Keratinocyte (primary cell): Measurements from ENCODE around the gene EXOC6B.

Source experiments
- CTCF ChIP-seq, 3 experiments: IDR thresholded peaks in 1 of 3; conservative IDR thresholded peaks in 1 of 3; optimal IDR thresholded peaks in 1 of 3; 2 replicates in 2 of 3; 3 replicates in 1 of 3; pipeline versions ENCODE3 to v1.5.1; 2011; ENCODE audit warnings: low read length in 3 of 3, mild to moderate bottlenecking in 3 of 3, moderate library complexity in 2 of 3, control low read depth in 1 of 3, inconsistent platforms in 1 of 3; ENCODE audit not compliant: insufficient read depth in 2 of 3; ENCODE audit errors: extremely low read depth in 1 of 3
- EZH2 ChIP-seq: IDR thresholded peaks from one replicate; pipeline ENCODE4 v1.6.1; 2012; ENCODE audit warnings: inconsistent platforms, mild to moderate bottlenecking, low read length, moderate library complexity

GRCh38 chr2:72148837-72149555 lies 676.8 kb downstream of the EXOC6B start:
- TF ChIP-seq EZH2 (peak; percentile 100), CTCF (optimal IDR thresholded peaks at IDR 0.05 in 1 of 3, IDR thresholded peaks at IDR 0.05 in 1 of 3, conservative IDR thresholded peaks at IDR 0.05 in 1 of 3; ENCODE audit: extremely low read depth in 1 of 3, insufficient read depth in 2 of 3, low read length in 3 of 3) (no peak)
